Activated CD8-positive, alpha-beta memory T cell treated with anti-CD3 and anti-CD28 coated beads for 36 hours (primary cell): ENCODE results near the gene NAIF1. TPM values are rescaled to one million over a fixed set of nuclear protein-coding genes. Genes with fewer than 3 reads are reported as not detected.

Source experiments
- CTCF ChIA-PET: fragments of 350-600 bp; sonication (Branson Sonifier 250); formaldehyde crosslinking; loops from one replicate; lab custom pipeline; 2021; ENCODE audit warnings: antibody characterized with exemption; lab: Charles Lee
- POLR2A ChIA-PET: fragments of 350-600 bp; sonication (Branson Sonifier 250); formaldehyde crosslinking; loops from one replicate; lab custom pipeline; 2021; ENCODE audit warnings: antibody characterized with exemption; lab: Charles Lee
- total RNA-seq, 2 experiments: library from RNA; stranded (reverse); gene quantifications; one replicate each; pipeline ENCODE4 v1.2.3, GENCODE V29; 2021

The NAIF1 gene
- total RNA-seq, 2 experiments from 2014 or later = 13.3 to 15.1 TPM

- CTCF ChIA-PET = interaction anchor here (0.5 to 1.5 kb wide), 4 partner anchors 11 to 51 kb away, joined by 3 to 4 read pairs (median 3); partner anchors contain the start of gene SLC25A25
- POLR2A ChIA-PET = no interaction called here
Observed at GRCh38 chr9:128105538-128106175, 38.5 kb upstream of the NAIF1 start.

GRCh38 chr9:128104171-128104618 is 37.1 kb upstream of the NAIF1 start:
- ChIA-PET CTCF (interaction anchor here (0.7 to 2.9 kb wide), 5 partner anchors 14 to 579 kb away, joined by 3 to 17 read pairs (median 3); partner anchors contain the start of gene SLC25A25), POLR2A (no interaction called here)

GRCh38 chr9:128103589-128103962 is 36.5 kb upstream of the NAIF1 start:
- ChIA-PET POLR2A (no interaction called here), CTCF (interaction anchor here (1.4 to 2.9 kb wide), 2 partner anchors 14 to 68 kb away, joined by 3 to 17 read pairs; no protein-coding TSS in a partner anchor)

GRCh38 chr9:128102861-128103588 is 35.9 kb upstream of the NAIF1 start:
- ChIA-PET CTCF (interaction anchor here (1.4 to 2.9 kb wide), 3 partner anchors 15 to 68 kb away, joined by 3 to 17 read pairs (median 3); no protein-coding TSS in a partner anchor), POLR2A (no interaction called here)

GRCh38 chr9:128102196-128102595 is 35.1 kb upstream of the NAIF1 start:
- POLR2A ChIA-PET = no interaction called here

GRCh38 chr9:128101690-128102089 is 34.6 kb upstream of the NAIF1 start:
- ChIA-PET POLR2A (no interaction called here), CTCF (interaction anchor here (1.5 to 2.3 kb wide), 2 partner anchors 13 to 16 kb away, joined by 3 to 13 read pairs; no protein-coding TSS in a partner anchor)

More at GRCh38 chr9:128102196-128102595, 35.1 kb upstream of the NAIF1 start:
- CTCF ChIA-PET = interaction anchor here (1.4 to 2.9 kb wide), 3 partner anchors 14 to 67 kb away, joined by 3 to 17 read pairs (median 3); no protein-coding TSS in a partner anchor

GRCh38 chr9:128101231-128101661 is 34.1 kb upstream of the NAIF1 start:
- ChIA-PET CTCF (interaction anchor here (2.3 kb wide), 1 partner anchor 16 kb away, joined by 13 read pairs; no protein-coding TSS in a partner anchor), POLR2A (no interaction called here)

GRCh38 chr9:128100581-128100980 is 33.5 kb upstream of the NAIF1 start:
- POLR2A ChIA-PET = no interaction called here

GRCh38 chr9:128099932-128100491 is 32.9 kb upstream of the NAIF1 start:
- POLR2A ChIA-PET = no interaction called here
- CTCF ChIA-PET = interaction anchor here (0.9 to 2.3 kb wide), 3 partner anchors 15 to 157 kb away, joined by 3 to 13 read pairs (median 3); no protein-coding TSS in a partner anchor

More at GRCh38 chr9:128100581-128100980, 33.5 kb upstream of the NAIF1 start:
- CTCF ChIA-PET = interaction anchor here (2.3 kb wide), 1 partner anchor 17 kb away, joined by 13 read pairs; no protein-coding TSS in a partner anchor

GRCh38 chr9:128099231-128099931 is 32.3 kb upstream of the NAIF1 start:
- CTCF ChIA-PET = interaction anchor here (0.9 to 5.0 kb wide), 3 partner anchors 15 to 157 kb away, joined by 3 to 20 read pairs (median 8); no protein-coding TSS in a partner anchor
- POLR2A ChIA-PET = interaction anchor here (0.6 kb wide), 1 partner anchor 101 kb away, joined by 3 read pairs; no protein-coding TSS in a partner anchor

GRCh38 chr9:128098297-128099230 is 31.4 kb upstream of the NAIF1 start:
- CTCF ChIA-PET = interaction anchor here (1.5 to 5.0 kb wide), 2 partner anchors 19 to 156 kb away, joined by 3 to 20 read pairs; no protein-coding TSS in a partner anchor
- POLR2A ChIA-PET = no interaction called here

- POLR2A ChIA-PET = no interaction called here
- CTCF ChIA-PET = interaction anchor here (0.8 to 5.0 kb wide), 2 partner anchors 20 to 63 kb away, joined by 3 to 20 read pairs; no protein-coding TSS in a partner anchor
Observed at GRCh38 chr9:128097543-128098296, 30.6 kb upstream of the NAIF1 start.

GRCh38 chr9:128096616-128097536 is 29.8 kb upstream of the NAIF1 start:
- ChIA-PET CTCF (interaction anchor here (0.8 to 5.0 kb wide), 2 partner anchors 21 to 62 kb away, joined by 3 to 20 read pairs; no protein-coding TSS in a partner anchor), POLR2A (no interaction called here)

GRCh38 chr9:128094950-128095544 is 27.9 kb upstream of the NAIF1 start:
- POLR2A ChIA-PET = no interaction called here
- CTCF ChIA-PET = interaction anchor here (0.8 to 5.0 kb wide), 2 partner anchors 21 to 23 kb away, joined by 3 to 20 read pairs; no protein-coding TSS in a partner anchor
